Measurements from ENCODE around the gene PML. TPM values are rescaled to one million over a fixed set of nuclear protein-coding genes. Genes with fewer than 3 reads are reported as not detected.

PML gene
- total RNA-seq, 1 experiment from 2014 or later, result 33.4 TPM

GRCh38 chr15:73987681-73988444, 6.7 kb upstream of the PML start:
- no peak for DNase-seq (ENCODE audit: unreplicated experiment)
- Mint-ChIP-seq H3K4me1 (ENCODE audit: insufficient read depth, unreplicated experiment) (peaks cover 74% of the 10 kb centered on the region), H3K4me3 (ENCODE audit: unreplicated experiment) (no peak overlapping the region), H3K9me3 (ENCODE audit: unreplicated experiment) (no peaks in the 10 kb centered on the region), H3K36me3 (ENCODE audit: insufficient read depth, unreplicated experiment) (peaks cover 9% of the 10 kb centered on the region), H3K27me3 (ENCODE audit: insufficient read depth, unreplicated experiment) (no peaks in the 10 kb centered on the region), H3K27ac (ENCODE audit: low read depth, unreplicated experiment) (peak overlapping the region; percentile 94)
- ChIA-PET POLR2A (interaction anchor here (0.7 to 7.9 kb wide), 5 partner anchors 6 to 355 kb away, joined by 3 to 141 read pairs (median 3); partner anchors contain the start of genes PML and STOML1), CTCF (interaction anchor here (3.4 kb wide), 1 partner anchor 7 kb away, joined by 16 read pairs; the partner anchor contains the start of gene PML)
- intact Hi-C loops (cut with micrococcal nuclease), result no loop called here
- no TSS peak for BruUV-seq (replicated peaks)
- TF ChIP-seq CTCF (IDR thresholded peaks at IDR 0.05; ENCODE audit: unreplicated experiment), result no peak

- CTCF ChIA-PET, result interaction anchor here (0.5 to 2.3 kb wide), 4 partner anchors 12 to 560 kb away, joined by 3 to 8 read pairs (median 4); no protein-coding TSS in a partner anchor
- Mint-ChIP-seq H3K4me3 (ENCODE audit: unreplicated experiment) (no peak overlapping the region), H3K27ac (ENCODE audit: low read depth, unreplicated experiment) (peak overlapping the region; percentile 94), H3K4me1 (ENCODE audit: insufficient read depth, unreplicated experiment) (peaks cover 68% of the 10 kb centered on the region), H3K36me3 (ENCODE audit: insufficient read depth, unreplicated experiment) (peaks cover 9% of the 10 kb centered on the region), H3K27me3 (ENCODE audit: insufficient read depth, unreplicated experiment) (no peaks in the 10 kb centered on the region), H3K9me3 (ENCODE audit: unreplicated experiment) (no peaks in the 10 kb centered on the region)
- no TSS peak for BruUV-seq (replicated peaks)
- POLR2A ChIA-PET, result interaction anchor here (1.6 to 7.9 kb wide), 3 partner anchors 5 to 16 kb away, joined by 3 to 141 read pairs (median 7); partner anchors contain the start of genes PML and STOML1
- no peak for DNase-seq (ENCODE audit: unreplicated experiment)
- intact Hi-C loops (cut with micrococcal nuclease), result no loop called here
- TF ChIP-seq CTCF (IDR thresholded peaks at IDR 0.05; ENCODE audit: unreplicated experiment), result no peak
Observed at GRCh38 chr15:73988445-73988969, 6.0 kb upstream of the PML start.

- Mint-ChIP-seq H3K4me1 (ENCODE audit: insufficient read depth, unreplicated experiment) (peaks cover 66% of the 10 kb centered on the region), H3K9me3 (ENCODE audit: unreplicated experiment) (no peaks in the 10 kb centered on the region), H3K27ac (ENCODE audit: low read depth, unreplicated experiment) (peak overlapping the region; percentile 80), H3K36me3 (ENCODE audit: insufficient read depth, unreplicated experiment) (peaks cover 9% of the 10 kb centered on the region), H3K27me3 (ENCODE audit: insufficient read depth, unreplicated experiment) (no peaks in the 10 kb centered on the region), H3K4me3 (ENCODE audit: unreplicated experiment) (peak overlapping the region; percentile 35)
- DNase-seq (ENCODE audit: unreplicated experiment), result peak; percentile 71
- no peak for TF ChIP-seq CTCF (IDR thresholded peaks at IDR 0.05; ENCODE audit: unreplicated experiment)
- ChIA-PET POLR2A (interaction anchor here (0.5 to 2.3 kb wide), 2 partner anchors 9 to 1757 kb away, joined by 3 to 7 read pairs; no protein-coding TSS in a partner anchor), CTCF (interaction anchor here (0.5 to 2.3 kb wide), 4 partner anchors 13 to 559 kb away, joined by 3 to 8 read pairs (median 4); no protein-coding TSS in a partner anchor)
- intact Hi-C loops (cut with micrococcal nuclease), result no loop called here
- no TSS peak for BruUV-seq (replicated peaks)
Observed at GRCh38 chr15:73989001-73989798, 5.3 kb upstream of the PML start.
